Endothelial cell of umbilical vein (primary cell): ENCODE data around the gene FAM219A. TPM values are rescaled to one million over a fixed set of nuclear protein-coding genes. Genes with fewer than 3 reads are reported as not detected.

ENCODE experiments used
- BruUV-seq: library from RNA; stranded (reverse); fragments of 400-500 nt; replicated peaks from 2 replicates; lab custom pipeline; 2021; lab: Mats Ljungman, UMichigan
- CTCF ChIA-PET: fragments of 300-600, 350-600 bp; sonication (Branson Sonifier 250); formaldehyde crosslinking; loops from one replicate; lab custom pipeline; 2021; ENCODE audit warnings: antibody characterized with exemption, inconsistent platforms; lab: Charles Lee
- POLR2A ChIA-PET: fragments of 300-600, 350-600 bp; sonication (Branson Sonifier 250); formaldehyde crosslinking; loops from one replicate; lab custom pipeline; 2021; ENCODE audit warnings: antibody characterized with exemption, inconsistent platforms; lab: Charles Lee
- DNase-seq: peaks from one replicate; pipeline ENCODE4 v3.0.0-alpha.2; 2011; ENCODE audit warnings: low read depth, low spot score
- FAIRE-seq: peaks from 2 replicates; lab custom pipeline; 2011; peaks lifted over from hg19 to GRCh38; lab: Jason Lieb, UNC
- H2AFZ ChIP-seq: 2 replicates; pipeline ENCODE4 v1.6.0; 2012; ENCODE audit warnings: low read depth, low read length, control low read depth, inconsistent platforms
- H3K27ac ChIP-seq: 2 replicates; pipeline ENCODE4 v1.5.1; 2011; ENCODE audit warnings: low read depth, mild to moderate bottlenecking, control low read depth, low read length, moderate library complexity; ENCODE audit not compliant: insufficient read depth
- H3K27me3 ChIP-seq, 2 experiments: 2 replicates each; pipeline versions ENCODE4 v1.6.0 to v1.6.1; 2011; ENCODE audit warnings: low read length in 2 of 2, mixed read lengths in 1 of 2; ENCODE audit not compliant: control insufficient read depth in 2 of 2, insufficient read depth in 2 of 2
- H3K36me3 ChIP-seq, 2 experiments: 2 replicates in 1 of 2; 3 replicates in 1 of 2; pipeline ENCODE4 v1.5.1; 2011; ENCODE audit warnings: low read length in 2 of 2, mild to moderate bottlenecking in 1 of 2, moderate library complexity in 1 of 2; ENCODE audit not compliant: control insufficient read depth in 2 of 2, insufficient read depth in 2 of 2; ENCODE audit errors: extremely low read depth in 1 of 2
- H3K4me1 ChIP-seq: 3 replicates; pipeline ENCODE4 v1.5.1; 2011; ENCODE audit warnings: mild to moderate bottlenecking, low read length; ENCODE audit not compliant: control insufficient read depth, insufficient read depth; ENCODE audit errors: extremely low read depth
- H3K4me2 ChIP-seq: 2 replicates; pipeline ENCODE4 v1.6.1; 2011; ENCODE audit warnings: low read length, control low read depth, mixed read lengths; ENCODE audit not compliant: insufficient read depth
- H3K4me3 ChIP-seq, 3 experiments: fragments of 200-600 bp in 1 of 3; sonication (generic), shearing (Covaris generic) in 1 of 3; replicated peaks in 1 of 3; 2 replicates each; pipeline ENCODE4 v1.5.1; 2011 to 2016; ENCODE audit warnings: control low read depth in 3 of 3, low read length in 3 of 3, mild to moderate bottlenecking in 2 of 3, inconsistent platforms in 1 of 3, low read depth in 1 of 3, moderate library complexity in 1 of 3; ENCODE audit not compliant: insufficient read depth in 1 of 3
- H3K79me2 ChIP-seq: 2 replicates; pipeline ENCODE4 v1.6.0; 2012; ENCODE audit warnings: low read length, inconsistent platforms; ENCODE audit not compliant: control insufficient read depth, insufficient read depth
- H3K9ac ChIP-seq: replicated peaks from 2 replicates; pipeline ENCODE3; 2011; ENCODE audit warnings: low read length, control low read depth; ENCODE audit not compliant: insufficient read depth; ENCODE audit errors: extremely low read depth
- H3K9me1 ChIP-seq: replicated peaks from 3 replicates; pipeline ENCODE4 v1.6.0; 2011; ENCODE audit warnings: mild to moderate bottlenecking, low read length; ENCODE audit not compliant: control insufficient read depth, insufficient read depth; ENCODE audit errors: extremely low read depth
- H3K9me3 ChIP-seq: replicated peaks from 2 replicates; pipeline ENCODE4 v1.5.1; 2012; ENCODE audit warnings: low read length, inconsistent platforms; ENCODE audit not compliant: control insufficient read depth, insufficient read depth
- H4K20me1 ChIP-seq: replicated peaks from 2 replicates; pipeline ENCODE3; 2011; ENCODE audit warnings: mild to moderate bottlenecking, low read length; ENCODE audit not compliant: control insufficient read depth, insufficient read depth; ENCODE audit errors: extremely low read depth
- CTCF ChIP-seq, 2 donors: IDR thresholded peaks; 1 replicate in 1 of 2; 2 replicates in 1 of 2; pipeline ENCODE4 v1.5.1; 2011; ENCODE audit warnings: low read length in 2 of 2, mild to moderate bottlenecking in 2 of 2, moderate library complexity in 2 of 2, control low read depth in 1 of 2, inconsistent platforms in 1 of 2, low read depth in 1 of 2; ENCODE audit not compliant: insufficient read depth in 1 of 2; ENCODE audit errors: extremely low read depth in 1 of 2
- EZH2 ChIP-seq: IDR thresholded peaks from 2 replicates; pipeline ENCODE4 v1.6.1; 2012; ENCODE audit warnings: borderline replicate concordance, low read depth, mild to moderate bottlenecking, moderate library complexity, low read length, inconsistent platforms; ENCODE audit not compliant: severe bottlenecking
- FOS ChIP-seq: IDR thresholded peaks from 2 replicates; pipeline ENCODE4 v1.6.1; 2011; ENCODE audit warnings: mild to moderate bottlenecking, low read length, moderate library complexity, borderline replicate concordance; ENCODE audit not compliant: insufficient read depth
- GATA2 ChIP-seq: IDR thresholded peaks from 2 replicates; pipeline ENCODE4 v1.7.0; 2011; ENCODE audit warnings: low read depth, mild to moderate bottlenecking, moderate library complexity, mixed read lengths, low read length; ENCODE audit not compliant: insufficient read length, insufficient read depth
- JUN ChIP-seq: IDR thresholded peaks from 2 replicates; pipeline ENCODE4 v1.6.1; 2011; ENCODE audit warnings: borderline replicate concordance, low read depth; ENCODE audit not compliant: insufficient read length, insufficient read depth
- MYC ChIP-seq: IDR thresholded peaks from one replicate; pipeline ENCODE4 v1.6.1; 2011; ENCODE audit warnings: mild to moderate bottlenecking, low read depth, low read length
- POLR2A ChIP-seq: IDR thresholded peaks from 2 replicates; pipeline ENCODE4 v1.6.1; 2012; ENCODE audit warnings: low read depth, mild to moderate bottlenecking, control low read depth, low read length
- POLR2AphosphoS5 ChIP-seq: IDR thresholded peaks from 2 replicates; pipeline ENCODE4 v1.6.1; 2012; ENCODE audit warnings: low read depth, mild to moderate bottlenecking, control low read depth, low read length, moderate library complexity; ENCODE audit not compliant: insufficient read depth
- dilution Hi-C: fragments of 300-500 bp; cut with MboI; formaldehyde crosslinking; loops from one replicate; pipeline ENCODE4 v1.15.0; 2019; ENCODE audit warnings: low sequenced_read_pairs; ENCODE audit not compliant: extremely low pct_ligation_motif_present
- intact Hi-C: fragments of 100-400 bp; cut with micrococcal nuclease; formaldehyde crosslinking; loops from one replicate; pipeline ENCODE4 v1.10.0; 2022
- polyA plus RNA-seq, 4 experiments: library from polyadenylated mRNA; depleted of rRNA in 3 of 4; stranded (reverse) in 3 of 4; unstranded in 1 of 4; fragments of >200 nt; gene quantifications; 2 replicates each; pipeline versions ENCODE4 v1.2.1 to v1.2.3, GENCODE V29; 2011 to 2012; ENCODE audit warnings: missing spikeins in 1 of 4
- total RNA-seq: library from RNA; stranded (reverse); gene quantifications from 2 replicates; pipeline ENCODE4 v1.2.3, GENCODE V29; 2021
- TF ChIP-seq, protein P1 (sequence below): IDR thresholded peaks from 2 replicates; pipeline ENCODE4 v1.6.1; 2011; ENCODE audit not compliant: insufficient read depth, insufficient read length

FAM219A gene
- total and polyA plus RNA-seq, 2 donors (not counting 3 experiments of a cell fraction or from before 2014, with no cell fraction given) = 18.1 to 35.7 TPM

DNA sequence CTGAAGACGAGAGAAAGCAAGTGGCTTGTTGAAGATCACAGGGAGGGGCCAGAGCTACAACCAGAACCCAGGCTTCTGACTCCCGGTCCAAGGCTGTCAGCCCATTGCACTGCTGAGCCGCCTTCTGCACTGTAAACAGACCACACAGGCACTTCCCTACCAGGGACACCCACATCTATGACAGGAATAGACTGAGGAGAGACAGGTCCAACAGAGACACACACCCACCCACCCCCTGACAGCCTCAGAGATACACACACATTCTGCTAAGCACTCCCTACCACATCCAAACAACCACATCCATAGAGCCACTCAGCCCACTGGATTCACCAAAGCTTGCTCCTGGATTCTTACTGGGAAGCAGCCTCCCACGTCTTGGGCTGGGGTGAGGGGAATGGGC lies 58.6 kb downstream of the FAM219A start:
- Histone ChIP-seq H3K9me1 (no peaks in the 10 kb centered on the region), H3K9ac (no peak overlapping the region), H3K27ac (no peak overlapping the region), H3K79me2 (no peaks in the 10 kb centered on the region), H3K9me3 (no peaks in the 10 kb centered on the region), H3K4me2 (no peak overlapping the region), H2AFZ (no peak overlapping the region), H3K27me3 (no peaks in the 10 kb centered on the region), H4K20me1 (no peaks in the 10 kb centered on the region), H3K4me3 (no peak overlapping the region), H3K36me3 (peaks cover 0 to 29% of the 10 kb centered on the region in 2 experiments), H3K4me1 (no peaks in the 10 kb centered on the region)
- no TSS peak for BruUV-seq
- DNase-seq (no peak), FAIRE-seq (no peak)
- dilution Hi-C loops = loop anchor here (25.0 kb wide), 1 partner anchor 113 kb away; the partner anchor contains the start of gene ENHO
- intact Hi-C loops = no loop called here
- TF ChIP-seq GATA2 = no peak
- TF ChIP-seq, protein P1, sequence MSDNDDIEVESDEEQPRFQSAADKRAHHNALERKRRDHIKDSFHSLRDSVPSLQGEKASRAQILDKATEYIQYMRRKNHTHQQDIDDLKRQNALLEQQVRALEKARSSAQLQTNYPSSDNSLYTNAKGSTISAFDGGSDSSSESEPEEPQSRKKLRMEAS = no peak
- no peak for TF ChIP-seq MYC
- TF ChIP-seq JUN = no peak
- TF ChIP-seq FOS = no peak
- no peak for TF ChIP-seq CTCF (IDR thresholded peaks at IDR 0.05; ENCODE audit: extremely low read depth in 1 of 2, insufficient read depth in 1 of 2, low read depth in 1 of 2, low read length in 2 of 2)
- no peak for TF ChIP-seq POLR2A
- no peak for TF ChIP-seq POLR2AphosphoS5
- TF ChIP-seq EZH2 = no peak
- ChIA-PET CTCF (interaction anchor here (1.1 to 1.2 kb wide), 2 partner anchors 148 to 205 kb away, joined by 3 read pairs; no protein-coding TSS in a partner anchor), POLR2A (no interaction called here)
